WTC11 (cell line): ENCODE measurements around the gene RRP36.

Experiments used
- ATF2 ChIP-seq: sonication (generic); formaldehyde crosslinking; IDR thresholded peaks from 2 replicates; pipeline ENCODE4 v1.8.1; 2022; ENCODE audit warnings: low read depth, missing genetic modification reagents, borderline replicate concordance
- CBFB ChIP-seq: sonication (generic); formaldehyde crosslinking; IDR thresholded peaks from 2 replicates; pipeline ENCODE4 v1.8.1; 2022; ENCODE audit warnings: mild to moderate bottlenecking, low read depth, missing genetic modification reagents
- CREM ChIP-seq: sonication (generic); formaldehyde crosslinking; IDR thresholded peaks from 2 replicates; pipeline ENCODE4 v1.8.1; 2022; ENCODE audit warnings: mild to moderate bottlenecking, missing genetic modification reagents, moderate library complexity
- CTCF ChIP-seq: fragments of 200-600 bp; IDR thresholded peaks from 2 replicates; pipeline ENCODE4 v1.8.0; 2022; ENCODE audit warnings: antibody characterized with exemption
- FOXP1 ChIP-seq: sonication (generic); formaldehyde crosslinking; IDR thresholded peaks from 2 replicates; pipeline ENCODE4 v1.8.0; 2022; ENCODE audit warnings: missing genetic modification reagents, mild to moderate bottlenecking, moderate library complexity, borderline replicate concordance
- HMGXB4 ChIP-seq: sonication (generic); formaldehyde crosslinking; IDR thresholded peaks from 2 replicates; pipeline ENCODE4 v1.8.1; 2023; ENCODE audit warnings: mild to moderate bottlenecking, moderate library complexity, missing genetic modification reagents
- MYBL2 ChIP-seq: sonication (generic); formaldehyde crosslinking; IDR thresholded peaks from 2 replicates; pipeline ENCODE4 v1.8.1; 2023; ENCODE audit warnings: mild to moderate bottlenecking, moderate library complexity, missing genetic modification reagents
- ZNF232 ChIP-seq: sonication (generic); formaldehyde crosslinking; IDR thresholded peaks from 2 replicates; pipeline ENCODE4 v1.8.0; 2022; ENCODE audit warnings: mild to moderate bottlenecking, missing genetic modification reagents
- ZNF512 ChIP-seq: sonication (generic); formaldehyde crosslinking; IDR thresholded peaks from 2 replicates; pipeline ENCODE4 v1.8.1; 2022; ENCODE audit warnings: missing genetic modification reagents, borderline replicate concordance

- TF ChIP-seq CBFB (CRISPR knock-in tag): no peak
- TF ChIP-seq CTCF: no peak
- no peak for TF ChIP-seq MYBL2 (CRISPR knock-in tag)
- no peak for TF ChIP-seq HMGXB4 (CRISPR knock-in tag)
- TF ChIP-seq CREM (CRISPR knock-in tag): no peak
- no peak for TF ChIP-seq FOXP1 (CRISPR knock-in tag)
- TF ChIP-seq ZNF512 (CRISPR knock-in tag): no peak
- no peak for TF ChIP-seq ATF2 (CRISPR knock-in tag)
- TF ChIP-seq ZNF232 (CRISPR knock-in tag): no peak
Observed at GRCh38 chr6:43054206-43054943, 33.0 kb downstream of the RRP36 start.
